HG02588 (cell line): Measurements from ENCODE around the gene GPRC6A.

Experiments
- ATAC-seq: cut with Tn5 transposase; IDR thresholded peaks from one replicate; pipeline ENCODE4 v1.9.1; 2021; ENCODE audit warnings: mild to moderate bottlenecking, moderate library complexity; ENCODE audit not compliant: unreplicated experiment

Gene GPRC6A

GRCh38 chr6:116783852-116784251 lies 45.0 kb downstream of the GPRC6A start:
- no peak for ATAC-seq

- ATAC-seq = no peak
Measured at GRCh38 chr6:116779573-116780164, 49.2 kb downstream of the GPRC6A start.

DNA sequence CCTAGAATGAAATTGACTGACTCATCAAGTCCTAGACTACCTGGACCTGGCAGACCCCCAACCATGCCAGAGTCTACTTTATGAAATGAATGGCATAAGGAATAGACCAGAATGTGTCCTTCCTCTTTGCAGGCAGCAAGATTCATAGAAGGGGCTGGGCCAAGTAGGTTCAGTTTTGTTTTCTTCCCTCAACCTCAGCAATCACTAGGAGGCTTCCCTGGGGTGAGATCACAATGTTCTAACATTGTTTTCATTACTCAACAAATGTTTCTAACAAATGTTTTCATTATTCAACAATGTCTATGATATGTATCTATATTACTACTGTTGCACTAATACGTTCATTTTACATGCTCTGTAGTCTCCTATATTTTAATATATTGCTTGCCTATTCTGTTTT lies 55.0 kb downstream of the GPRC6A start:
- no peak for ATAC-seq

DNA sequence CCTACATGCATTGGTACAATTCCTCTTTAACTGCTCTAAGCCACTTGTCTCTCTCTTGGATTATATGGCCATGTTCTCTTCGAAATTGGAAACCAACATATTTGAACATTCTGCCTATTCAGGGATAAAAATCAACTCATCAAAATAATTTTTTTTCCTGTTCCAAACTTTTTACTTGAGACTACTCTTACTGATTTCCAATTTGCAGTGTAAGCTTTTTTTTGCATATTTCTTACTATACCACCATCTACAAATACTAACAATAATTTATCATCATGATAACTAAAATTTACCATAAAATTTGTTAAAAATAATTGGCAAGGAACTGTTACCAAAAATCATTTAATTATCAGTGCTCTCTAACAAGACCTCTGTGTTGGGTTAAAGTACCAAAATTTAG lies 56.4 kb downstream of the GPRC6A start:
- no peak for ATAC-seq

- no peak for ATAC-seq
Measured at GRCh38 chr6:116767715-116768114, 61.2 kb downstream of the GPRC6A start.

DNA sequence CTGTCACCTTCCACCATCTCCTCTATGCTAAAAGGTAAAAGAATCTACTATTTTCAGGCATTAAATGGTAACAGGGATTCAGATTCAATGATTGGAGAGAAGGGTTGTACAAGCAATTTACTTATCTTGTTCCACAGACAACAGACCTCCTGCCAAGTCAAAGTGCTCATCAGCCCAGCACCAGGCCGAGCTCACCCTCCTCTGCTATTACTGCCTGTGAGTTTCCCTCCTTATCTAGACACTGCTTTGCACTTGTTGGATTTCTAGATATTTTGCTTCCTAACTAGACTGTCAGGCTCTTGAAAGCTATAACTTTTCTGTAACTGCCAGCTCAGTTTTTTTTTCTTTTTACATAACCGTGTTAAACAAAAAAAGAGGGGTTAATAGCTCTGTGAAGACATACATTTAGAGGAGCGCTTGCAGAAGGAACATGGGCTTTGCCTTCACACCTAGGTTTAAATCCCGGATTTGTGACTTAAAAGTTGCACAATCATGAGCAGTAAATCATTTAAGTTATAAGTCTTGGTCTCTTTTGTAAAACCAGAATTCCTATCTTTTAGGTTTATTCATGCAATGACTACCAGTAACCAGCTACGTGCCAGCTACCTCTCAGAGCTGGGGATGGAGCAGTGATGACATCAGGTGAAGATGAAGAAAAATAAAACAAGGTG lies 62.2 kb downstream of the GPRC6A start:
- ATAC-seq = no peak

GRCh38 chr6:116764961-116765841 lies 63.7 kb downstream of the GPRC6A start, which contains the start of gene FAM162B:
Gene FAM162B, minus strand, starts transcription at chr6:116765719. Its CDS starts 143 bp downstream, at chr6:116765576.
- ATAC-seq = no peak

DNA sequence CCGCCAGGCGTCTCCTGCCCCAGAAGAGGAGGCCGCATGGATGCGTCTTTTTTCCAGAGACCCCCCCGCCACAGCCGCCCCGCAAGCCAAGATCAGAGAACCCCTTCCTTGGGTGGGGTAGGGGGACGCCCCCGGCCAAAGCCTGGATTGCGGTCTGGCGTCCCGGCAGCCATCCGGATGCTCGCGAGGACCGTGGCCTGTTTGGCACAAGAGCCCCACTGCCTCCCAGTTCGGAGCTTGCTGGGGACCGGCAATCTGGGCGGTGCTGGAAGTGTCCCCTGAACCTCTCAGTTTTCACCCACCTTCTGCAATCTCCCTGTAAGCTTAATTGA lies 64.3 kb downstream of the GPRC6A start:
- no peak for ATAC-seq

GRCh38 chr6:116763906-116764628 lies 64.8 kb downstream of the GPRC6A start:
- ATAC-seq = no peak

DNA sequence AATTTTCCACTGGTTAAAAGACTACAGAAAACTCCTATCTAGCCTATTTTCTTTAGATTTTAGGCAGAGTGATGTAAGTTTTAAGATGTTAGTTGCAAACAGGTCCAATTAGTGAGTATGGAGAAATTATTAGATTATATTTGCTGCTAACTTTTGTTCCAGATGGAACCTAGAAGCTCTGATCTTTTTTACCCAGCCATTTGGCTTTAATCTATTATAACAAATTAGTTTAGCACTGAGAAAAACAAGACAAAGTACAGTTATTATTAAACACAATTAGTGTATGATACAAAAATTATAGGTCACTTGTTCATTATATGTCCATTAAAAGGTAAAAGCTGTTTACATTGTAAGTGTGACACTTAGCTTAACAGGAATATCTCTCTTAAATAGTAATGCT lies 65.8 kb downstream of the GPRC6A start:
- ATAC-seq = no peak

- ATAC-seq = no peak
Measured at GRCh38 chr6:116762235-116762634, 66.6 kb downstream of the GPRC6A start.

GRCh38 chr6:116761779-116762178 lies 67.1 kb downstream of the GPRC6A start:
- no peak for ATAC-seq

- no peak for ATAC-seq
Measured at GRCh38 chr6:116745176-116745575, 83.7 kb downstream of the GPRC6A start.
